NCI-H1930 (cell line): ENCODE data around the gene SS18L1.
"Not testable (repeated sequence)": the region's sequence is repeated elsewhere in the genome, so short reads cannot be mapped to it uniquely, and the experiment has no call there.

Experiments
- DNase-seq, 2 experiments: peaks; one replicate each; lab custom pipeline; 2025; lab: John Stamatoyannopoulos, UW

SS18L1 gene

GRCh38 chr20:62137092-62137384 is 6.5 kb upstream of the SS18L1 start:
- no peak for DNase-seq

- no peak for DNase-seq
Measured at GRCh38 chr20:62137478-62138203, 5.9 kb upstream of the SS18L1 start.

- no peak for DNase-seq
Measured at GRCh38 chr20:62138204-62138543, 5.4 kb upstream of the SS18L1 start.

GRCh38 chr20:62138912-62139311 is 4.7 kb upstream of the SS18L1 start:
- no peak for DNase-seq

GRCh38 chr20:62139636-62140035 is 3.9 kb upstream of the SS18L1 start:
- DNase-seq: no peak

GRCh38 chr20:62141043-62141396 is 2.5 kb upstream of the SS18L1 start:
- no peak for DNase-seq

- DNase-seq: no peak
Measured at GRCh38 chr20:62141397-62142251, 1.9 kb upstream of the SS18L1 start.

GRCh38 chr20:62142252-62143080 is 1.1 kb upstream of the SS18L1 start:
- DNase-seq: no peak

- DNase-seq: peak in 1 of 2 experiments; percentile 14
Measured at GRCh38 chr20:62143957-62144825, 622 bp downstream of the SS18L1 start.

GRCh38 chr20:62145688-62146018 is 2.1 kb downstream of the SS18L1 start:
- DNase-seq: no peak

- no peak for DNase-seq
Measured at GRCh38 chr20:62146019-62146755, 2.6 kb downstream of the SS18L1 start.

GRCh38 chr20:62147125-62147524 is 3.6 kb downstream of the SS18L1 start:
- DNase-seq: no peak

GRCh38 chr20:62147528-62147927 is 4.0 kb downstream of the SS18L1 start:
- no peak for DNase-seq

- not testable (repeated sequence) for DNase-seq
Measured at GRCh38 chr20:62148383-62148782, 4.8 kb downstream of the SS18L1 start.

- DNase-seq: no peak
Measured at GRCh38 chr20:62148908-62149314, 5.3 kb downstream of the SS18L1 start.

GRCh38 chr20:62149532-62150309 is 6.2 kb downstream of the SS18L1 start:
- no peak for DNase-seq

GRCh38 chr20:62150310-62150575 is 6.7 kb downstream of the SS18L1 start:
- no peak for DNase-seq

GRCh38 chr20:62151225-62151624 is 7.7 kb downstream of the SS18L1 start:
- no peak for DNase-seq

GRCh38 chr20:62151835-62152364 is 8.3 kb downstream of the SS18L1 start:
- no peak for DNase-seq

GRCh38 chr20:62155428-62156253 is 12.1 kb downstream of the SS18L1 start:
- no peak for DNase-seq
